ENCODE results near the gene COL5A2.

Gene COL5A2

DNA sequence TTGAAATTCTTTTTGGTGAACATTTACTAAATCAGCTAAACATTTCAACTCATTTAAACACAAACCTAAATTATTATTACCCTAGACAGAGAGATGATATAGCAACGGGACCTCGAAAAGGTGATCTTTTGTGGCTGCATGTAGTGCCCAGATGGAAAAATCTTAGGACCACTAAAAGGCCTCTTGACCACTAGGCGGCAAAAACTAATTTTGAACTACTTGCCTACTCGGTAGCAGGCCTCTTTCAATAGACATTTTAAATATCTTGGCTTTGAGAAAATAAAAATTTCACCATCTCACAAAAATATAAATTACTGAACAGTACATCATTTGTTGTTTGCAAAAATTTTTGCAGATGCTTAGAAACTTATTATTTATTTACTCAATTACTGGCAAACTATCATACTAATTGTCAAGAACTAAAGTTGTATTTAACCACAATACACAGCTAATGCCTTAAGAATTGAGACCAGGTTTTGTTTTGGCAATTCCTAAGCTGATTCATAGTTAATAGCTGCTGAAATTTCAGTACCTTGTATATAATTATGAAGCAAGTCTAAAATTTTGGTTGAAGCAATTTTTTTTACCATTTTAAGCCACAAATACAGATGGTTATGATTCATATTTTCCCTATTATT, 196.0 kb downstream of the COL5A2 start:
- DNase-seq, result no peak
